Germinal center (tissue), 1 donor: ENCODE measurements around the gene CCNH.

Experiments used
- DNase-seq: peaks from one replicate; pipeline ENCODE4 v3.0.0; 2012; ENCODE audit warnings: mixed read lengths, low spot score

CCNH gene

DNA sequence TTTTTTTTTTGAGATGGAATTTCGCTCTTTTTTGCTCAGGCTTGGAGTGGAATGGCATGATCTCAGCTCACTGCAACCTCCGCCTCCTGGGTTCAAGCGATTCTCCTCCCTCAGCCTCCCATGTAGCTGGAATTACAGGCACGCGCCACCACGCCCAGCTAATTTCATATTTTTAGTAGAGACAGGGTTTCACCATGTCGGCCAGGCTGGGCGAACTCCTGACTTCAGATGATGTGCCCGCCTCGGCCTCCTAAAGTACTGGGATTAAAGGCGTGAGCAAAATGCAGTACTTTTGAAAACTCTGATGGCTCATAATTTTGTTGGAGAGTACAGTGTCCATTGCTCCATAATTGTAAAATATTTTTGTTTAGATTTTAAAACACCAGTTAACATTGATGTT, 52.6 kb downstream of the CCNH start:
- DNase-seq = no peak

DNA sequence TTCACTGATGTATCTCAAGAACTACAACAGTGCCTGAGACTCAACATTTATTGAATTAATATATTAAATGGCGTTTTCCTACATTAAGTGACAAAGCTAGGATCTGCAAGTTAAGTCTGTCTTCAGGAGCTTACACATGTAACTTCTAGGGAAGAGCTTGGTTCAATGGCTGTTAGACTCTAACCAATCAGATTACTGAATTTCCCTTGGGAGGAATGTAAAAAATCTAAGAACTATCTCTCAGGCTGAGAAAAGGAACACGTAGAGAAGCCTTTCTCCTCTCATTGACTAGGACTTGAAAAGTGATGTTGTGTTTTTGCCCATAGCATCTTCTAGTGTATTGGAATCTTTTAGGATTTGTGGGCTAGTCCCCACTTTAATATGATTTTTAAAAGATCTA, 53.6 kb downstream of the CCNH start:
- no peak for DNase-seq

DNA sequence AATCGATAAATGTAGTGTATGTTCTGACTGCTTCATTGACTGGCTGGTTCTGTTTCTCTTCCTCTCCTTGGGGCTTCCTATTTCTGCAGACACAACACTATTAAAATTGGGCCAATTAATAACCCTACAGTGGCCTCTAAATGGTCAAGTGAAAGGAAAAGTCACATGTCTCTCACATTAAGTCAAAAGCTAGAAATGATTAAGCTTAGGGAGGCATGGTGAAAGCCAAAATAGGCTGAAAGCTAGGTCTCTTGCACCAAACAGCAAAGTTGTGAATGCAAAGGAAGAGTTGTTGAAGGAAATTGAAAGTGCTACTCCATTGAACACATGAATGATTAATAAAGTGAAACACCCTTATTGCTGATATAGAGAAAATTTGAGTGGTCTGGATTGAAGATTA, 58.2 kb downstream of the CCNH start:
- DNase-seq = no peak

GRCh38 chr5:87347841-87348240, 64.9 kb downstream of the CCNH start:
- no peak for DNase-seq

DNA sequence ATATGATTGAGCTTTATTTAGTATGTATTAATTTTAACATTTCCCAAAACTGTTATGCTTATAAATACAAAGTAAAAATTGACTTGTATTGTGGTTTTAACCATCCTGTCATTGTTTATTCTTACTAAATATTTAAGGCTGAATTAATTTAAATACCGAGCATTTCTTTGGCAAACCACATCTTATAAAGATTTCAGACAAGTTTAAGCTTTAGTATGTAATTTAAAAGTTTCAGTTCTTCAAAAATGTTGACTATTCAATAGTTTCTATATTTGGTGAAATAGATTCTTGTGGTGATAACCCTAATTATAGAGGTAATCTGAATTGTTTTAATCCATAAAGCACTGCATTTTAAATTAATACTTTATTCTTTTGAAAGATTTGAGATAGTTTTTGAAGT, 65.5 kb downstream of the CCNH start:
- no peak for DNase-seq
